ENCODE measurements around the gene LCE3B.
"Not testable (repeated sequence)": the region's sequence is repeated elsewhere in the genome, so short reads cannot be mapped to it uniquely, and the experiment has no call there.

Gene LCE3B, protein sequence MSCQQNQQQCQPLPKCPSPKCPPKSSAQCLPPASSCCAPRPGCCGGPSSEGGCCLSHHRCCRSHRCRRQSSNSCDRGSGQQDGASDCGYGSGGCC
- total RNA-seq = 0 reads per million in 2 donors

DNA sequence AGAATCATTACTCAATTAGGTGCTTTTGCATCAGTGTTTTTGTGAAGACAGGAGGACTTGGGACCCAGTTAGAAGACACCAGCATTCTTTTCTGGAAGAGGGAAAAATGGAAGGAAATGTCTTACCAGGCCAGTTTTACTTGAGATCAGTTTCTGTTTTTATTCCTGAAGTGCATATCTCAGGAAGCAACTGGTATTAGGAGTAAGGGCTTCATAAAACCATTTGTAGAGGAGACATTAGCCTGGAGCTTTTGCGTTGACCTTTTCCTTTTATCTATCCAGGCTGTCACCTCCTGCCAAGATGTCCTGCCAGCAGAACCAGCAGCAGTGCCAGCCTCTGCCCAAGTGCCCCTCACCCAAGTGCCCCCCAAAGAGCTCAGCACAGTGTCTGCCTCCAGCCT lies at the start of gene LCE3B:
TSS of gene LCE3B (plus strand) at position 301 of the 400 bp plus-strand sequence. CDS start at position 301, 0 bp downstream.
- no peak for DNase-seq

DNA sequence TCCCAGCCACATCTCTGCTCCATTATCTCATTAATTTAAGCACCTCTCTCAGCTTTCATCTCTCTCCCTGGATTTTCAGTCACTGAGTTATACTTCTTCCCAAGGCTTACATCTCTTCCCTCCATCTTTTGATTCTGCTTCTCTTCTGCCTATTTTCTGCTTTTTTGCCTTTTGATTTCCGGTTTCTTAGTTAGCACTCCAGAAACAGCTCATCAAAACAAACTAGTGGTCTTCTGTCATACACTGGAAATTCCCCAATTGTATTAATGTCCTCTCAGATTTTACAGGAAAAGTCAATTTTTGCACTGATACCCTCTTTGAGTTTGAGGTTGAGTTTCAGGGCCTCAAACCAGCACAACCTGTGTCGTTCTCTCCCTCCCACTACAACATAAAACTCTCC lies 48.5 kb upstream of the LCE3B start:
- peak in 1 of 5 experiments; percentile 29 for DNase-seq

DNA sequence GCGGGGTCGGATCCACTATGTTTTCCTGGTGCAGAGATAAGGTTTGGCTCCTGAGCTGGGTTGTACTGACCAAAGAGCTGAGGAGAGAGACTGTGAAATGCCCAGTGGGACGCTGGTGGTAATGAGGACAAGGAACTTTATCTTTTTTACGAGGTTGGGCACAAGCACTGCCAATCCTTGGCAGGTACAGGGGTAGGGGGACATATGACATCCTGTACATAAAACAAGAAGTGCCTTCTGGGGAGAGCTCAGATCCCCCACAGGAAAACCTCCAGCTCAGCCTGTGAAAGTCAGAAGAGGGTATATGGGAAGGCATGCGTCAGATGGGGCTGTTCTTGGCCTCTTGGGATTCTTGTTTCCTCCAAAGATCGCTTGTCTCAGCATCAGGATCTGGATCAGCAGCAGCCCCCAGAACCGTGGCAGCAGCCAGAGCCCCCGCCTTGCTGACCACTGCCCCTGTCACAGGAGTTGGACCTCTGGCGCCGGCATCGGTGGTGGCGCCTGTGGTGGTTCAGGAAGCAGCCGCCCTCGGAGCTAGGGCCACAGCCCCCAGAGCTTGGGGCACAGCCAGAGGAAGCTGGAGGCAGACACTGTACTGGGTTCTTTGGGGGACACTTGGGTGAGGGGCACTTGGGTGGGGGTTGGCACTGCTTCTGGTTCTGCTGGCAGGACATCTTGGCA lies 47.9 kb upstream of the LCE3B start:
- DNase-seq = no peak

DNA sequence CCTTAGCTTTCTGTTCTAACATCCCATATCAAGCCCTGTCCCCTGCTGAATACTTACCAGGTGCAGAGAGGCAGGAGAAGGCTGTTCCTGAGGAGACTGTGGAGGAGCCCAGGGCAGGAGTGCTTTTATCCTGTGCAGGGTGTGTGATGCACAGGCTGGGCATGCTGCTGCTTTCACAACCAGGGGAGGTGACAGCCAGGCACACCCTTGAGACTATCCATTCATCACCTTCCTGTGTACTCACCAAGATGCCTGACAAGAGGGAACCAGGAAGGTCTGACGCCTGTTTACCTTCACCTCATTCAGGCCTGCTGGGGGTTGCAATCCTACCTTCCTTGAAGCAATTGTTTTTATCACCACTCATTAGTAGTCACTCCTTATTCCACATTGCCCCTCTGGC lies 46.9 kb upstream of the LCE3B start, which contains the start of gene LCE3E:
TSS of gene LCE3E (minus strand) at position 100 of the 400 bp plus-strand sequence. CDS start 572 bp downstream, outside the sequence.
- no peak for DNase-seq

DNA sequence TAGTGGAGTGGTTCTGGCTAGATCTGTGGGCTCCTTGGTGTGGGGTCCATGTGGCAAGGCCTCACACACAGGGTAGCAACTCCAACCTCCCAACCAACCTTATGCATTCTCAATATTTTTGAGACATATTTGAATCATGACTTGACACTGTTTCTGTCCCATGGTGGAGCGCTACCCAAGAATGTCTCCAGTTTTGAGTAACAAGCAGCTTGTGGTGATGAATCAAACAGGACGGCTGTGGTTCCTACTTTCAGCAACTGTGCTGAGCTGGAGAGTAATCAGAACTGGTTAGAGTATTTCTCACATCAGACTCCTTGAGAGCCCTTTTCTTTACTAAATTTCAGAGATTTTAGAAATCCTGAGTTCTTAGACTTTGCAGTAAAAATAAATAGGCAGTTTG lies 36.4 kb upstream of the LCE3B start:
- peak in 1 of 5 experiments; percentile 88 for DNase-seq

DNA sequence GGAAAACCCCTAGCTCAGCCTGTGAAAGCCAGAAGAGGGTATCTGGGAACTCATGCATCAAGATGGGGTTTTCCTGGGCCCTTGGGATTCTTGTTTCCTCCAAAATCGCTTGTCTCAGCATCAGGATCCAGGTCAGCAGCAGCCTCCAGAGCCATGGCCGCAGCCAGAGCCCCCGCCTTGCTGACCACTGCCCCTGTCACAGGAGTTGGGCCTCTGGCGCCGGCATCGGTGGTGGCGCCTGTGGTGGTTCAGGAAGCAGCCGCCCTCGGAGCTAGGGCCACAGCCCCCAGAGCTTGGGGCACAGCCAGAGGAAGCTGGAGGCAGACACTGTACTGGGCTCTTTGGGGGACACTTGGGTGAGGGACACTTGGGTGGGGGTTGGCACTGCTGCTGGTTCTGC lies 34.1 kb upstream of the LCE3B start:
- DNase-seq = not testable (repeated sequence)

DNA sequence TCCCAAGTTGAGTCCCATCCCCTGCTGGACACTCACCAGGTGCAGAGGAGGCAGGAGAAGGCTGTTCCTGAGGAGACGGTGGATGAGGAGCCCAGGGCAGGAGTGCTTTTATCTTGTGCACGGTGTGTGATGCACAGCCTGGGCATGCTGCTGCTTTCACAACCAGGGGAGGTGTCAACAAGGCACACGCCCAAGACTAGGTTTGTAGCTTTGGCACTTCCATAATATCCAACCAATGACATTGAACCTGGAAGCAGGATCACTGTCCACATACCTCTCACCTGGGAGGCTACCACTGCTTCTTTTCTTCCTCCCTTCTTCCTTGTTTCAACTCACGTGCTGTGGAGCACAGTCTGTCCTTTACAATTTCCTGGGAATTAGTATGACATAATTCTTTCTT lies 33.2 kb upstream of the LCE3B start, which contains the start of gene LCE3D:
TSS of gene LCE3D (minus strand) at position 84 of the 400 bp plus-strand sequence. CDS start 580 bp downstream, outside the sequence.
- no peak for DNase-seq

DNA sequence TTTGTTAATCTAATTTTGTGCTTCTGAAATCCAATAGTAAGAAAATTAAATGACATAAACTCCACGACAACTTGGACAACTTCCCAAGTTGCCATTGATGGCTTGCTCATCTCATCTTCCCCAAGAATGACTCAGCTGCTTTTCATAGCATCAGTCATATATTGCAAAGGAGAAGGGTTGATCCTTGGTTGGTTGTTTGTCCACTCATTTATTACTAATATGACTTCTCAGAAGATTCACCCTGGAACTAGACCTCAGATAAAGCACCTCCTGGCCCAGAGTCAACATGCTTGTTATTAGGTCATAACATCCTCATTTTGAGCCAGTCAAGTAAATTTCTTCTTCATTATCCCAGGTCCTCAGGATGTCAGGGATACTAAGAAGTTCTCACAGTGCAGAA lies 31.0 kb upstream of the LCE3B start:
- DNase-seq = no peak

DNA sequence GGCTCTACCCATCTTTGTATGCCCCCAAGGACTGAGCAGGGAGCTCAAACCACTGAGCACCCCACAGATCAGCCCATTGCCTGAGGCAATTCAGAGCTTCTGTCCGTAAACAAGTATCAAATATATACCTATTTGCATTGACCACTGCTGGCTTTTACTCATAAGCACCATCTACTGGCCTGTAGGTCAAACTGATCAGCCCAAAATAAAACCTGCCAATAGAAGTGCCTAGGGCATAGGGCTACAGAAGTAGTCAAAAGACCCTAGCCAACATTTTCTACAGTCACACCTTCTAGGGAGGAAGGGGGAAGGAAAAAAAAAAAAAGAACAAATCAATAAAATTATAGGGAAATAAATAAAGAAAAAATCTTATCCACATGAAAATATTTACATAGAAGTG lies 28.0 kb upstream of the LCE3B start:
- no peak for DNase-seq

DNA sequence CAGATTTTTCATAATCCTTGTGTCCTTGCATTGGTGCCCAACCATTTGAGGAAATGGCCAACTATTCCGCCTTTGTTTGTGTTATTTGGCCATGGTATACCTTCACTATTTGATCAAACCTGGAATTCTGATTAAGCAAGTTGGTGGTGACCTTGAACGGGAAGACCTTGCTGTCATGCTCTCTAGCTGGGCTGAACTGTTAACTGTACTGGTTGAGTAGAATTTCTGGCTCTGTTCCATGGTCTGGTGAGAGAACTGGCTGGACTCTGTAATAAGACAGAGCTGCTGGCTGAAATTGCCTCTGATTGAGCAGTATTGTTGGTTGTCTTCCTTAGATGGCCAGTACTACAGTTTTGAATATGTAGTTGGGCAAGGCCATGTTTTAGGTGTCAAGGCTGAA lies 16.6 kb upstream of the LCE3B start:
- DNase-seq = no peak

DNA sequence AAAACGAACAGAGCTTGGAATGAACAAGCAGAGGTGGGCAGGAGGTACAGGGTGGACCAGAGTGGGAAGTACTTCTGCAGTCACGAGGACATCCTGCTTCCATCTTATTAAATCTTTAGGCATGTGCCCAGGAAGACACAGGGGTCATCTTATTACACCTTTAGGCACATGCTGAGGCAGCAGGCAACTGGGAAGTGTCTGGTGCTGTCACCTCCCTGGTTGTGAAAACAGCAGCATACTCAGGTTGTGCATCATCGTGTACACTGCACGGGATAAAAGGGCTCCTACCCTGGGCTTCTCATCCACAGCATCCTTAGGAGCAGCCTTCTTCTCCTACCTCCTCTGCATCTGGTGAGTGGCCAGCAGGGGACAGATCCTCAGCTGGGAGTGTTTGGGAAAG lies 13.7 kb upstream of the LCE3B start, which contains the start of gene LCE3C:
TSS of gene LCE3C (plus strand) at position 301 of the 400 bp plus-strand sequence. CDS start 498 bp downstream, outside the sequence.
- DNase-seq = no peak

DNA sequence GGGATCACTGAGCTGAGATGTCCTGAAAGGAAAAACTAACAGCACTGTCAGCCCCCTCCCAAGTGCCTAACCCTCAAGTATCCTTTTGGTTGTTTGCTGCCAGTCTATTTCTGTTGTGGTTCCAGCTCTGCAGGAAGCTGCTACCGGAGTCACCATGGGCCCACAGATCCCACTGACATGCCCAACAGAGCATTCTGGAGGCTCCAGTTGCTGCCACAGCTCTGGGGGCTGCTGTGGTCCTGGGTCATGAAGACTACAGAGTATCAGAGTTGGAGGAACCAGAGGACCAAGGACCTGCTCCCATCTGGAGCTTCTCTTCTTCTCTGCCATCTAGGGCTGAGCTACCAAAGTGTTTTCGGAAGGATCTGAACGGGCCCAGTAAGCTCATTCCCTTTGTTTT lies 8.4 kb downstream of the LCE3B start:
- DNase-seq = no peak

DNA sequence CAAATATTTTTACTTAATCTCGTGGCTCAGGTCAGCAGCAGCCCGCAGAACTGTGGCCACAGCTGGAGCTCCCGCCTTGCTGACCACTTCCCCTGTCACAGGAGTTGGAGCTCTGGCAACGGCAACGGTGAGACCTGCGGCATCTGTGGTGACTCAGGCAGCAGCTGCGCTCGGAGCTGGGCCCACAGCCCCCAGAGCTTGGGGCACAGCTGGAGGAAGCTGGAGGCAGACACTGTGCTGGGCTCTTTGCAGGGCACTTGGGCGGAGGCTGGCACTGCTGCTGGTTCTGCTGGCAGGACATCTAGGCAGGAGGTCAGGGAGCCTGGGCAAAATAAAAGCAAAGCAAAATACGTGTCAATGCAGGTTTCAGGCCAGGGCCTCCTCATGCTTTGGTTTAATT lies 9.2 kb downstream of the LCE3B start, which contains the start of gene LCE3A:
TSS of gene LCE3A (minus strand) at position 301 of the 400 bp plus-strand sequence. CDS start at position 301, 0 bp downstream.
- DNase-seq = peak in 1 of 5 experiments; percentile 46

DNA sequence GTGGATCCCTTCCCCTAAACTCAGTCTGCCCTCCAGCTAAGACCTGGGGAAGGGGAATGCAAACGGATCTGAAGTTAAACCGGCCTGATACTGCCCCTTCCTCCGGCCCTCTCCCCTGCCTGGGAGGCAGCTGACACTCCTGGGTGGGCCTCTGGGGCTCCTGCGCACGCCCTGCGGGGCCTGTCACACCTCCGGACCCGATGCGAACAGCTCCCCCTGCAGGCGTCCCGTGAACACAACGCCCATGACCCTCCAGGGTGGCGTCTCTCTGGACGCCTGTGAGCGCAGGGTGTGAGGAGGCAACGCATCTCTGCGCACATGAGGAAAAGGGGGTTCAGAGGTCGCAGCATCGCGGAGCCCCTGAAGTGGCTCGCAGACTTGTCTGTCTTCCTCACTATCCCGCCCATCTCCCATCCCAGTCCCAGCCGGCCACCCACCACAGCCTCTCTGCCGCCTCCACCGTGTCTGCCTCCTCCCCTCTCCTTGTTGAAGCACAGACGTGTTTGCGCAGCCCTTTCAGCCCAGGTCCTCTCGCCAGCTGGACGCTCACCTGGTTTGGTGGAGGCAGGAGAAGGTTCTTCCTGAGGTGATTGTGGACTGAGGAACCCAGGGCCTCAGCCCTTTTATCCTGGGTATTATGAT lies 9.7 kb downstream of the LCE3B start:
- peak in 1 of 5 experiments; percentile 35 for DNase-seq

DNA sequence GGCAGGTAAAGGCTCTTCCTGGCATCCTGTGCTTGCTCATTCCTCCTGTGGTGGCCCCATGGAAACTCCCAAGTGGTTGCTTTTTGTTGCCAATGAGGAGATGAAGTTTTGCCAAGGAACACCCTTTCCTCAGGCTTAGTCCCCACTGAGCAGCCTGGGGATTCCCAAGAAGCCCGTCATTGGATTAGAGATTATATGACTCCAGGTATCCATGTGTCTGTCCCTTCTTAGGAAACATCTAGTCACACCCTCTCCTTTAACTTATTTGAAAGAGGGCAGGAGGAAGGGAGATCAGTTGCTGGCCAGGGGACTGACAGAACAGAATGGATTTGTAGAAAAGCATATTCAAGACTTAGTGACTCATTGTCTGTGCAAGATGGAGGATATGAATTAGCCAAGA lies 13.1 kb downstream of the LCE3B start:
- no peak for DNase-seq

DNA sequence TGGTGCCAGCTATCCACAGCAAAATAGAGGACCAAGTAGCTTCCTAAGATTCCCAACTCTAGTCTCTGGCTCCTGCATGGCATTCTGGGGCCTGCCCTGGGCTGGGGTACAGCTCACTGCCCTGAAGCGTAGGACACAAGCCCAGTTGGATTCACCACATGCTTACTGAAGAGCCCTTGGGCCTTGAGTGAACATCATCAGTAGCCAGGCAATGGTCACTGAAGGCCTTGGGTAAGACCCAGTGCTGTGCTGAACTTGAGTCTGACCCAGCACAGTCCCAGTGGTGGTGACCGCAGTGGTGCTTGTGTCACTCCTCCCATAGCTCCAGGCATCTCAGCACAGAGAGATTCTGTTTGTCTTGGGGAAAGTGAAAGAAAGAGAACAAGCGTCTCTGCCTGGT lies 17.0 kb downstream of the LCE3B start:
- DNase-seq = no peak

DNA sequence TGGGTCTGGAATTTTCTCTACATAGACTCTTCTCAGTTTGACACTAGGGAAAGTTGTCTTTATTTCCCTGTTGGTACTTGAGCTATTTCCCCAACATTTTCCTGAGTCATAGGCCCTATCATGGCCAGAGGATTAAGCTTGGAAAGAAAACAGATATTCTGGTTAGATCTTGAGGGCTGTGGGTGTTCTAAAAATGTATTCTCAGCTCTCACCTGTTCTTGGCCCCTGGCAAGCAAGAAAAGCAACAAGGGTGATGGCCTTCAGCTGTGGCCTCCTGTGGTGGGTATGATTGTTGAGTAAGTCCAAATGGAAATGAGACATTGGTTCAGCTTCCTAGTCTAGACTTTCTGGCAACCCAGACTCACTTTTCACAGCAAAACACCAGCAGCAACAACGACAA lies 26.7 kb downstream of the LCE3B start:
- DNase-seq = no peak

DNA sequence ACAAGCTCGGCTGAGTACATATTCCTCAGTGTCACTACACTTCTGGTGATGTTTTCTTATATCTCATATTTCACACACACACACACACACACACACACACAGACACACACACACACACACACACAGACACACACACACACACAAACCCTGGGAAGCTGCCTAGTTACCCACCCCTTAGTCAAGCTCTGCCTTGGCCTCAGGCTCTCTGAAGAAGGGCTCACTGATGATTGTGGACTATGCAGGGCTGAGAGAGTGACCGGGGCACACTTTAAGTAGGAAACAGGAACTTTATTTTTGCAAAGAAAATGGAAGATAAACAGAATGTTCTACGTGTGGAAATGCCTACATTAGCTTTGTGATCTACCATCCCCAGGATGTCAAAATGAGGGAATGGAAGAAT lies 30.3 kb downstream of the LCE3B start:
- no peak for DNase-seq

DNA sequence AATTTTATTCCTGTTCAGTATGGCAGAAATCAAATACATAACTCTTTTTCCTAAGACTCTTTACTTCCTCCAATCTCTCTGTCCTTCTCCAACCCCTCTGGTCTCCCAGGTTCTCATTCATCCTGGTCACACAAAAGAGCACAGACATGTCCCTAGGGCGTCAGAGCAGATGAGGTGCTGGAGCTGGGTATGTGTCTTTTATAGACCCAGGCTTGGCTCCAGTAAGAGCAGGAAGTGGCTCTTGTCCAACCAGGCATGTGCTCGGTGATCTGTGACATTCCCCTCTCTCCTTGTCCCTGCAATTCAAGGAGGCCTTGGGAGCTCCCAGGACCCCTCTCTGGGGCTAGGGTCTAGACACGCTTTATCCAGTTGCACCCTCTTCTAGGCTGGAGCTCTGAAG lies 31.5 kb downstream of the LCE3B start:
- DNase-seq = no peak

DNA sequence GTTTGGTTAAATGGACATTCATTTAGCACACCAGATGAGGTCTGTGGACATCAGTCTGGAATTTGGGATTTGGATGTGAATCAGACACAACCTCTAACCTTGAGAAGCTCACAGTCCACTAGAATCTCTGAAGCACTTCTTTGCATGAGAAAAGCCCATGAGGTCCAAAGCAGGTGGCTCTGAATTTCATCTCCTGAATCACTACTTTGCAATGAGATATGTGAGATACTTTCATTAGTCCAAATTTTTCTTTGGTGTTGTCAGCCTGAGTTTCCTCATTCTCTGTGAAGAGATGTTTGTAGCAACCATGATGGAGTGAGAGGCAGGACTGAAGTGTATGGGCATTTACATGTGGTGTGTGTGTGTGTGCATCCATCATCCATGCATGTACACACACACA lies 33.0 kb downstream of the LCE3B start:
- no peak for DNase-seq

DNA sequence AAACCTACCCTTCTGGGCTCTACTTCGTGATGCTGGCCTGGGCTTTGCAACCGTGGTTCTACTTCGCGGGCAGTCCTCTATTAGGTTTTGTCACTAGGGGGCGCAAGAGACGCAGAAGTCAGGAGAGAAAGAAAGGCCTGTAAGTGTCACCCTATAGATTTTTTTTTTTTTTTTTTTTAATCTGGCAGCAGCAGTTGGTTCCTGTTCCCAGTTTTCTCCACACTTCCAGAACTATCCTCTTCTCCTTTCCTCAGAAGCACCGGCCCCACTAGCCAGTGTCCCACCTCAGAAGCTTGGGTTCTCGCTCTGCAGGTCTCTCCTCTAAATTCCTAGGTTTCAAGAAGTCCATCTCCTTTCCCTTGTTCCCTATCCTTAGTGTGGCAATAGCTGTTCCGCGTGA lies 40.5 kb downstream of the LCE3B start:
- DNase-seq = peak in 1 of 5 experiments; percentile 58

DNA sequence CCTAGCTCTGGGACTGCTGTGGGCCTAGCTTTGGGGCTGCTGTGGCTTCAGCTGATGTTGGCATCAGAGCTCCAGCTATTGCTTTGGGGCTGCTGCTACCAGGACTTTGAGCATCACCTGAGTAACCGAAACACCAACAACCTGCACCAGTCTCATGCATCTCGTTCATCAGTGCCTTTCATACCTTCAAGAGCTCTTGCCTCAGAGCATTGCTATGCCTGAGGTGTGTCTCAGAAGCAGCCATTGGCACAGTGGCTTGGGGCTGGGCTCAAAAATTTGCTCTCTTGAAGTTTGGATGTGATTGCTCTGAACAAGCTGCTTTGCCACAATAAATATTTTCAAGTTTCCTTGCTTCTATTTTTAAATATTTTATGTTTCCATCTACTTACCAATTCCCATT lies 42.8 kb downstream of the LCE3B start:
- no peak for DNase-seq

DNA sequence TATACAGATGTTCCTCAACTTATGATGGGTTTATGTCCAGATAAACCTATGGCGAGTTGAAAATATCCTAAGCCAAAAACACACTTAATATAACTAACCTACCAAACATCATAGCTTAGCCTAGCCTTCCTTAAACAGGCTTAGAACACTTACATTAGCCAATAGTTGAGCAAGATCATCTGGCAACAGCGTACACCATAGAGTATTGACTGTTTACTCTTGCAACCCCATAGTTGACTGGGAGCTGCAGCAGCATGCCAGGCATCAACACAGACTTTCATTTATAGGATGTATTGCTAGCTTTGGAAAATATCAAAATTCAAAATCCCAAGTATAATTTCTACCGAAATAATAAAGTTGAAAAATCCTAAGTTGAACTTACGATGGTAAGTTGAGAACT lies 44.1 kb downstream of the LCE3B start:
- no peak for DNase-seq

DNA sequence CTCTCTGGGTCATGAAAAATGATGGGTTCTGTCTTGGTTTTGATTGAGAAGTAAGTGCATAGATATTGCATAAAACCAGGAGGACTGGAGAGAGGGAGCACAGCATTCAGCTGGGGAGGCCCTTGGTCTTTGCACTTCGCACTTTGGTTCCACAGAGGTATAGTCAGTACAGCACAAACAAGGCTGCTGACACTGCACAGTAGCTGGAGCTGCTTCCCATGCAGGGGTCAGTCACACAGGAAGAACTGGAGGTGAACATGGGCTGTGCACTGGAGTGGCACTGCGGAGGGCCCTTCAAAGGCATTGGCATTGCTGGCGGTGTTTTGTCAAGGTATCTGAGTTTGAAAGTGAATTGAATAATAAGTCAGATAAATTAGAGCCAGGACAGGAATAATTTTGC lies 45.0 kb downstream of the LCE3B start:
- DNase-seq = no peak

Data from T-helper 2 cell (primary cell).